NCI-H510A treated with DMSO at 0.1 percent for 48 hours (cell line): Measurements from ENCODE around the gene NEUROG2.

ENCODE experiments used
- DNase-seq: peaks from one replicate; lab custom pipeline; 2025; lab: John Stamatoyannopoulos, UW

NEUROG2 gene

GRCh38 chr4:112521123-112522023 is 5.4 kb upstream of the NEUROG2 start:
- no peak for DNase-seq

GRCh38 chr4:112520598-112521122 is 4.7 kb upstream of the NEUROG2 start:
- DNase-seq, result no peak

- no peak for DNase-seq
These were observed 4.0 kb upstream of the NEUROG2 start for GRCh38 chr4:112519689-112520597.

- no peak for DNase-seq
These were observed 2.7 kb upstream of the NEUROG2 start for GRCh38 chr4:112518675-112519074.

GRCh38 chr4:112517911-112518310 is 1.9 kb upstream of the NEUROG2 start:
- no peak for DNase-seq

DNA sequence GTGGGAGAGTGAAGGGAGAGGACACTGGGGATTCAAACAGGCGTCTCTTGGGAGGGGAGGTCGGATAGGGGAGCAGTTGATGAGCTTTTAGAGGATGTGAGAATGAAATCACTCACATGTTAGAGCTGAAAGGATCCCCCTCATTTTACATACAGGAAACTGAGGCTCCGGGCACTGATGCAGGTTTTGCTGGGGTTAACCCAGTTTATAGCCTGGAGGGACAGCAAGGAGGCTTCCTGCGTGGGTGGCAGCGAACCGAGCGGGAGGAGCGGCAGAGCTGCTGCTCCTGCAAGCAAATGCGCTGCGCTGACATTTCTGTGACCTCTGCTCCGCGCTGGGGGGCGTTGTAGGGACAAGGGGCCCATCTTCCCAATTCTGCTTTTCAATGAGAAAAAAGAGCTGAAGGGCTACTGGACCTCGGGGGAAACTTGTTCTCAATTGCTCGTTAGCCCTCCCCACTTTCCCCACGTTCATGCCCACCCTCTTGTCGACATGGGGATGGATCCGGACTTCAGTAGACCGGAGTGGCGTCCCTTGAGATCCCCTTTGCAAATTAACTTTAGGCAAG is 1.2 kb upstream of the NEUROG2 start:
- DNase-seq, result no peak

DNA sequence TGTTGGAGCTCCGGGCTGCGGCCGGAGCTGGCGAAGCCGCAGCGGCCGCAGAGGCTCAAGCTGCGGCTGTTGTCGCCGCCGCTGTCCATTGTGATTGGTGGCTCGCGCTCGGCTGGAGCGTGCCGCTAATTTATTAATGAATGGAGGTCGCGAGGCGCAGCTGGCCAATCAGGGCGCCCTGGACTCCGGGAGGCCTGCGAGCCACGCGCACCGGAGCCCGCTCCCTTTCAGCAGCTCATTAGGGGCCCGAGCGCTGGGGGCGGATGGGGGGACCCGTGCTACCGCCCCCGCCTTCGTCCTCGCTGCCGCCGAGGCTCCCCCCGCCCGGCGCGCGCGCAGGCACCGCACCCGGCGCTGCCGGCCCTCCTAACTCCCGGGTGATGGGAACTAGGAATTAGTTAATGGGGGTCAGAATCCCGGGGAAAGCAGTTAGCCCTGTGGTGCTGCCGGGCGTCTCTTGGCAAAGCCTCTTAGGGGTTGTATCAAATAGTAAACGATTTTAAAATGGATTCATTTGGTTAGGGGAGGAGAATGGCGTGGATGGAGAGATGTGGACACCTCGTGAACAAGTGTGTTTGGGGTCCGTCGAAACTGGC is 589 bp upstream of the NEUROG2 start:
- DNase-seq, result peak; percentile 29

DNA sequence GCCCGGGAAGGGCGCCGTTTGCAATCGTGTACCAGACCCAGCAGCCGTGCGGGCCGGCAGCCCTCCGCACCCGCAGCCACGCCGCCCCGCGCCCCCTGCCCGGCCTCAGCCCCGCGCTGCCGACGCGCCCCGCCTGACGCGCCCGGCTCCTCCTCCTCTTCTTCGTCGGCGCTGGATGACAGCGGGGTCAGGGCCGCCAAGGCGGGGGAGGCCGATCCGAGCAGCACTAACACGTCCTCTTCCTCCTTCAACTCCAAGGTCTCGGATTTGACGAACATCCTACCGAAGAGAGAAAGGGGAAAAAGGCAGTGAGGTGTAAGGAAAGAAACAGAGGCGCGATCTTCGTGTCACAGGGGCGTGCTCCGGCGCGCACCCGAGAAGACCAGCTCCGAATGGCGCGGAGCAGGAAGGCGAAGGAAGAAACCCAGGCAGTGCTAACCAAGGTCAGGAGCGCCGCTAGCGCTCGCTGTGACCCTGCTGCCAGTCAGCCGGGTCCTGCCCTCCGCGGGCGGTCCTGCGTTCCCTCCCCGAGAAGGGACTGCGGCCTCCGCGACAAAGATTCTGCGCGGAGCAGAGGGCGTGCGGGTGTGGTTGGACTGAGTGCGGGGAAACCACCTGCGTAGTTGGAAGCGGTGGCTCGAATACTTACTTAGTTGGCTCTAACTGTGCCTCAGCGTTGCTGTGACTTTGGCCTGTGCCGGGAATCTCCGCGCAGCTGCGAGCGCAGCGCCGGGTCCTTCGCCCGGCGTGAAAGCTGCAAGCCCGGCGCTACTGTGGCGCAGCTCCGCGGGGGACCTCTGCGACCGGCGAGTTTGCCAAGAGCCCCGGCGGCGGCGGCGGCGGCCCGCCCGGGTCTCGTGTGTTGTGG is 548 bp downstream of the NEUROG2 start:
- DNase-seq, result peak; percentile 47

DNA sequence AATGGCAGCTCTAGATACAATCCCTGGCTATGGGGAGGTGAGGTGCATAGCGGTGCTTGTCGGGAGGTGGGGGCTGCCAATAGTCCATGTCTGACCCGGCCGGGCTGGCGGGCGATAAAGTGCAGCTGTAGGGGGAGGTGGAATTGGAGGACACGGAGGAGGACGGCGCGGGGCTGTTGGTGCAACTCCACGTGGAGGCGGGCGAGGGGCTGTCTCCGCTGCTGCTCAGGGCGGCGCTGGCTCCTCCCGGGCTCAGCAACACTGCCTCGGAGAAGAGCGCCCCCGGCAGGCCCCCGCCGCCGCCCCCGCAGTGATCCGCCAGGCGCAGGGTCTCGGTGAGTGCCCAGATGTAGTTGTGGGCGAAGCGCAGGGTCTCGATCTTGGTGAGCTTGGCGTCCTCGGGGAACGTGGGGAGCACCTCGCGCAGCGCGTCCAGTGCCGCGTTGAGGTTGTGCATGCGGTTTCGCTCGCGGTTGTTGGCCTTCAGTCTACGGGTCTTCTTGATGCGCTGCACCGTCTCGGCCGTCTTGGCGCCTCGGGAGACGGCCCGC is 1.3 kb downstream of the NEUROG2 start:
- no peak for DNase-seq

DNA sequence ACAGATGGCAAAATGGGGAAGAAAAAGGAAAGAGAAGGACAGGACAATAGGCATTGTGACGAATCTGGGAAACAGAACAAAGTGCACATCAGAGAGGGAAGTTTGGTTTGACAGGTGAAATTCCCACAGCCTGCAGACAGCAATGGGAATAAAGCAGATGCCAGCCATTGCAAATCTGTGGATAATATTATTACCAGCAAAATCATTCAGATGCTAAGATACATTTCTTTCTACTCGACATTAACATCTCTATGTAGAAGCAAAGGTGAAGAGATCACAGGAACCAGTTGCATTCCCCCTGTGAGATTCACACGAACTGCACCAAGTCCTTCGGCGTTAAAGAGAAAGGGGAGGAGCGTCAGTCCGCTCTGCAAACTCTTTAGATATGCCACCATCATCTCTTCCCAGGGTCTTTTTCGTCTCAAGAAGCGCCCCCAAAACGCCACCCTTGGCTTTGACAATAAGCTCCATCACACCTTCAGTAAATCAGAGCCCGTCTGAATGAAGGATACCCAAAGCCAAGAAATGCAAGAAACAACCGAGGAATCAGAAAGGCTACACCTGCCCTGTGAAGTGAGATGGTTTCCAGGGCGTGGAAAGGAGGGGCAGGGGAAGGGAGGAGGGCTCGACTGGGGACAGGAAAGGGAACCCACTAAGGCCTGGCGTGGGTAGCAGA is 1.9 kb downstream of the NEUROG2 start:
- peak; percentile 3 for DNase-seq

GRCh38 chr4:112511803-112512118 is 4.2 kb downstream of the NEUROG2 start:
- DNase-seq, result no peak

- DNase-seq, result no peak
These were observed 4.7 kb downstream of the NEUROG2 start for GRCh38 chr4:112511093-112511802.

DNA sequence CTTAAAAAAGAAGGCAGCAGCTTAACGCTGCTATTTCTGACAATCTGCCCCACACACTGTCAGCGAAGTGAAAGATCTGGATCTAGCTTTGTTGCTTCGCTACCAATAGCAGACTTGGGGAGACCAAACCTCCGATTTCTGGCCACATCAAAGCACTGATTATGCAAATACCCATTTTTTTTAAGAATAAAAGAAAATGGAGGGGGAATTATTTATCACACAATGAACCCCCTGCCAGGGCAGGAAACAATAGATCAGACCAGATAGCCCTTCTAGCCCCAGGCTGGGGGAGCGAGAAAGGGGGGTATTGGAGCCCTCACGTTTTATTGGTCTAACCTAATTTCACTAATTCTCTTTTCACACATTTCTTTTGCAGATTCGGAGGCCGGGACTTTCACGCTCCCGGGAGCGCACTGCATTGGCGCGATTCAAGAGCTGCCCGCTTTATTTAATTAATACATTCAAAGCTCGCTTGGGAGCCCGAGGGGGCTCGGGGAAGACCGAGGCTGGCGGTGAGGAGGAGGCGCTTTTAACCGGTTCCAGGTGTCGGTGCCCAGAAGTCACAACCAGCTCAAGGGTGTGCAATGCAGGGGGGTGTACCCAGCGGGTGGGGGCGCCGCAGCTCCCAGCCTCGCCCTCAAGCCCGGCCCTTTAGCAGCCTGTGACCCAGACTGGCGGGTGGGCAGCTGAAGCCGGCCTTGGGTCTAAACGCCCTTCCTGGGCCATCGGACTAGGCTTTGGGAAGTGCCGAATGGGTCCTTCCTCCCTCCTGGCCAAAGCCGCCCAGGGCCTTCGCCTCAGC is 5.5 kb downstream of the NEUROG2 start:
- no peak for DNase-seq

- DNase-seq, result no peak
These were observed 6.5 kb downstream of the NEUROG2 start for GRCh38 chr4:112509243-112510141.

GRCh38 chr4:112508356-112508755 is 7.6 kb downstream of the NEUROG2 start:
- DNase-seq, result no peak

DNA sequence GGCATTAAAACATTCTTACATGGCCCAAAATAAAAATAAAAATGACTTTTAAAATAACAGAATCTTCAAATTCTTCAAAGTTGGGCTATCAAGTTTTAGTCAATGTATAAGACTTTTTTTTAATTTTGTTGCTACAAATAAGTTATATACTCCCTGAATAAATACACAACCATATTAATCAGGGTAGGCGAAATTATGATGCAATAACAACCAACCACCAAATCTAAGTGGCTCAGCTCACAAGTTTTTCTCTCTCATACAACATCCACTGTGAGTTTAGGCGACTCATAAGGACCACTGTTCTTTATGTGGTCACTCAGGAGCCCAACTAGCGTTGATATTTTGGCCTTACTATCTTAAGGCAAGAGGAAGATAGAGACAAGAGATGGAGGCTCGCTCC is 11.2 kb downstream of the NEUROG2 start:
- no peak for DNase-seq

DNA sequence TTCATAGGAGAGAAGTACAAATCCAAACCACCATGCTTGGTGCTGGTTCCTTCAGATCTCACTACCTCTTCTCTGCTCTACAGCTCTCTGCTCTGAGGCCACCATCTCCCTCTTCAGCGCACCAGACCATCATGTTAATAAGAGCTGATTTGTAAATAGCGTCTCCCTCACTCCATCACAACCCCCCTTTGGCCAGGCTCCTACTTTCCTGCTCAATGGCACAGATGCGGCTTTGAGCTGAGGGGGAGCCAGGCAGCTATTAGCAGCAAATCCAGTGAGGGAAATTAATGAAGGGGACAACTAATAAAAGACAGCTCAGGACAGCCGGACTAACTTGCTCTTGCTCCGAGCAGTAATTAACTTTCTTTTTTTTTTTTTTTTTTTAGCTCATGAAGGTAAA is 13.1 kb downstream of the NEUROG2 start:
- DNase-seq, result no peak

- DNase-seq, result no peak
These were observed 23.7 kb downstream of the NEUROG2 start for GRCh38 chr4:112492321-112492720.
